ENCODE measurements around the gene ELL3.

The ELL3 gene

GRCh38 chr15:43796566-43796965, 19.8 kb upstream of the ELL3 start:
- Histone ChIP-seq H3K36me3 (replicated peaks; ENCODE audit: insufficient read depth, low read length) (no peaks in the 10 kb centered on the region), H4K20me1 (ENCODE audit: insufficient read depth, low read length) (no peaks in the 10 kb centered on the region), H2AFZ (ENCODE audit: low read length) (no peak overlapping the region), H3K4me3 (ENCODE audit: low read length) (no peak overlapping the region), H3K9me2 (replicated peaks; ENCODE audit: insufficient read depth, low read length) (no peaks in the 10 kb centered on the region), H3K27me3 (replicated peaks; ENCODE audit: insufficient read depth, low read length) (no peaks in the 10 kb centered on the region), H3K9me3 (replicated peaks; ENCODE audit: insufficient read depth, low read length) (no peaks in the 10 kb centered on the region), H3K4me2 (ENCODE audit: low read depth, low read length) (no peak overlapping the region), H3K27ac (ENCODE audit: low read length) (no peak overlapping the region), H3F3A (ENCODE audit: insufficient read depth, low read length) (peaks cover 11% of the 10 kb centered on the region; the same call in 1 of the 2 replicates), H3K4me1 (ENCODE audit: low read length) (peaks cover 12% of the 10 kb centered on the region), H3K9ac (ENCODE audit: low read length) (no peak overlapping the region), H3K79me2 (ENCODE audit: low read length) (peaks cover 43% of the 10 kb centered on the region)
- no peak for TF ChIP-seq EZH2phosphoT487 (IDR thresholded peaks at IDR 0.05; ENCODE audit: low read length)
- no peak for TF ChIP-seq EZH2 (optimal IDR thresholded peaks at IDR 0.05; ENCODE audit: low read depth, low read length)
- no peak for TF ChIP-seq CTCF (IDR thresholded peaks at IDR 0.05; ENCODE audit: low read length)
- no peak for DNase-seq

- Histone ChIP-seq H2AFZ (ENCODE audit: low read length) (no peak overlapping the region), H3K4me3 (ENCODE audit: low read length) (no peak overlapping the region), H3K36me3 (replicated peaks; ENCODE audit: insufficient read depth, low read length) (no peaks in the 10 kb centered on the region), H3K9ac (ENCODE audit: low read length) (no peak overlapping the region), H3K79me2 (ENCODE audit: low read length) (peaks cover 37% of the 10 kb centered on the region), H3K4me1 (ENCODE audit: low read length) (peaks cover 12% of the 10 kb centered on the region), H3K4me2 (ENCODE audit: low read depth, low read length) (no peak overlapping the region), H3K9me2 (replicated peaks; ENCODE audit: insufficient read depth, low read length) (no peaks in the 10 kb centered on the region), H3K9me3 (replicated peaks; ENCODE audit: insufficient read depth, low read length) (no peaks in the 10 kb centered on the region), H3K27ac (ENCODE audit: low read length) (no peak overlapping the region), H4K20me1 (ENCODE audit: insufficient read depth, low read length) (no peaks in the 10 kb centered on the region), H3K27me3 (replicated peaks; ENCODE audit: insufficient read depth, low read length) (no peaks in the 10 kb centered on the region), H3F3A (ENCODE audit: insufficient read depth, low read length) (peaks cover 11% of the 10 kb centered on the region; the same call in 1 of the 2 replicates)
- DNase-seq, result no peak
- TF ChIP-seq EZH2 (optimal IDR thresholded peaks at IDR 0.05; ENCODE audit: low read depth, low read length) (no peak), CTCF (IDR thresholded peaks at IDR 0.05; ENCODE audit: low read length) (no peak), EZH2phosphoT487 (IDR thresholded peaks at IDR 0.05; ENCODE audit: low read length) (no peak)
Measured at GRCh38 chr15:43795997-43796396, 19.2 kb upstream of the ELL3 start.

- H3K9me3 ChIP-seq (replicated peaks; ENCODE audit: insufficient read depth, low read length), result no peaks in the 10 kb centered on the region
- no peaks in the 10 kb centered on the region for H3K36me3 ChIP-seq (replicated peaks; ENCODE audit: insufficient read depth, low read length)
- H3F3A ChIP-seq (ENCODE audit: insufficient read depth, low read length), result peaks cover 11% of the 10 kb centered on the region; the same call in 1 of the 2 replicates
- H3K4me2 ChIP-seq (ENCODE audit: low read depth, low read length), result no peak overlapping the region
- no peaks in the 10 kb centered on the region for H3K27me3 ChIP-seq (replicated peaks; ENCODE audit: insufficient read depth, low read length)
- no peak for DNase-seq
- TF ChIP-seq EZH2 (optimal IDR thresholded peaks at IDR 0.05; ENCODE audit: low read depth, low read length) (no peak), EZH2phosphoT487 (IDR thresholded peaks at IDR 0.05; ENCODE audit: low read length) (no peak), CTCF (IDR thresholded peaks at IDR 0.05; ENCODE audit: low read length) (no peak)
- peaks cover 31% of the 10 kb centered on the region for H3K79me2 ChIP-seq (ENCODE audit: low read length)
- H3K9me2 ChIP-seq (replicated peaks; ENCODE audit: insufficient read depth, low read length), result no peaks in the 10 kb centered on the region
- H4K20me1 ChIP-seq (ENCODE audit: insufficient read depth, low read length), result no peaks in the 10 kb centered on the region
- H3K4me3 ChIP-seq (ENCODE audit: low read length), result no peak overlapping the region
- H2AFZ ChIP-seq (ENCODE audit: low read length), result no peak overlapping the region
- H3K27ac ChIP-seq (ENCODE audit: low read length), result no peak overlapping the region
- H3K4me1 ChIP-seq (ENCODE audit: low read length), result peaks cover 12% of the 10 kb centered on the region
- H3K9ac ChIP-seq (ENCODE audit: low read length), result no peak overlapping the region
Measured at GRCh38 chr15:43795197-43795596, 18.4 kb upstream of the ELL3 start.

All from MM.1S (cell line).